Neural cell (in vitro differentiated cells): ENCODE data around the gene HEY2. TPM values are rescaled to one million over a fixed set of nuclear protein-coding genes. Genes with fewer than 3 reads are reported as not detected.
"Not testable (repeated sequence)": the region's sequence is repeated elsewhere in the genome, so short reads cannot be mapped to it uniquely, and the experiment has no call there.

Experiments used
- H2AFZ ChIP-seq: fragments of 200-600, 300-800 bp; sonication (generic), shearing (Covaris generic); 2 replicates; pipeline ENCODE4 v1.6.0; 2014; ENCODE audit warnings: low read depth, mild to moderate bottlenecking, antibody characterized with exemption, low read length, moderate library complexity
- H3F3A ChIP-seq: fragments of 200-600 bp; shearing (Covaris generic); 2 replicates; pipeline ENCODE4 v1.6.1; 2016; ENCODE audit warnings: mild to moderate bottlenecking, moderate library complexity, mixed read lengths, antibody characterized with exemption, low read length; ENCODE audit not compliant: insufficient read depth, poor library complexity, severe bottlenecking
- H3K27ac ChIP-seq: fragments of 200-600, 300-800 bp; sonication (generic), shearing (Covaris generic); 2 replicates; pipeline ENCODE4 v1.5.1; 2014; ENCODE audit warnings: mild to moderate bottlenecking, low read length, moderate library complexity
- H3K27me3 ChIP-seq: fragments of 300-800, 200-600 bp; sonication (generic), shearing (Covaris generic); 2 replicates; pipeline ENCODE4 v1.6.0; 2014; ENCODE audit warnings: mild to moderate bottlenecking, low read depth, low read length, moderate library complexity; ENCODE audit not compliant: insufficient read depth
- H3K36me3 ChIP-seq: fragments of 300-800, 200-600 bp; sonication (generic), shearing (Covaris generic); 2 replicates; pipeline ENCODE4 v1.5.1; 2014; ENCODE audit warnings: mild to moderate bottlenecking, antibody characterized with exemption, low read length, moderate library complexity; ENCODE audit not compliant: insufficient read depth
- H3K4me2 ChIP-seq: fragments of 300-800, 200-600 bp; sonication (generic), shearing (Covaris generic); 2 replicates; pipeline ENCODE4 v1.6.0; 2014; ENCODE audit warnings: mild to moderate bottlenecking, low read length
- H3K4me3 ChIP-seq: fragments of 300-800, 200-600 bp; sonication (generic), shearing (Covaris generic); 2 replicates; pipeline ENCODE4 v1.5.1; 2014; ENCODE audit warnings: mild to moderate bottlenecking, low read length, moderate library complexity
- H3K79me2 ChIP-seq: fragments of 200-600 bp; shearing (Covaris generic); replicated peaks from 2 replicates; pipeline ENCODE4 v1.6.0; 2014; ENCODE audit warnings: mild to moderate bottlenecking, low read length, moderate library complexity; ENCODE audit not compliant: insufficient read depth
- H3K9ac ChIP-seq: fragments of 300-800, 200-600 bp; sonication (generic), shearing (Covaris generic); 2 replicates; pipeline ENCODE4 v1.6.1; 2016; ENCODE audit warnings: mild to moderate bottlenecking, low read length, mixed read lengths
- H3K9me2 ChIP-seq: fragments of 200-600 bp; shearing (Covaris generic); 2 replicates; pipeline ENCODE4 v1.6.1; 2016; ENCODE audit warnings: mild to moderate bottlenecking, low read length, mixed read lengths; ENCODE audit not compliant: insufficient read depth
- H3K9me3 ChIP-seq: fragments of 200-600, 300-800 bp; sonication (generic), shearing (Covaris generic); 2 replicates; pipeline ENCODE4 v1.6.1; 2016; ENCODE audit warnings: mild to moderate bottlenecking, mixed run types, low read length, moderate library complexity, mixed read lengths
- H4K20me1 ChIP-seq: fragments of 200-600 bp; shearing (Covaris generic); 2 replicates; pipeline ENCODE4 v1.6.1; 2016; ENCODE audit warnings: mild to moderate bottlenecking, mixed run types; ENCODE audit not compliant: insufficient read depth
- EP300 ChIP-seq: fragments of 450-650 bp; conservative IDR thresholded peaks from 2 replicates; pipeline ENCODE4 v1.6.1; 2014; ENCODE audit warnings: antibody characterized with exemption, mild to moderate bottlenecking, moderate library complexity; ENCODE audit not compliant: poor library complexity, severe bottlenecking
- EZH2 ChIP-seq: fragments of 200-600, 300-800 bp; shearing (Covaris generic), sonication (generic); IDR thresholded peaks from 2 replicates; pipeline ENCODE4 v1.6.1; 2014; ENCODE audit warnings: antibody characterized with exemption, low read length, borderline replicate concordance, mild to moderate bottlenecking; ENCODE audit not compliant: insufficient read depth, poor library complexity, severe bottlenecking
- MXI1 ChIP-seq: fragments of 450-650 bp; conservative IDR thresholded peaks from 2 replicates; pipeline ENCODE4 v1.6.1; 2014; ENCODE audit warnings: antibody characterized with exemption, mild to moderate bottlenecking; ENCODE audit not compliant: poor library complexity, severe bottlenecking
- POLR2AphosphoS5 ChIP-seq: IDR thresholded peaks from 2 replicates; pipeline ENCODE4 v1.6.1; 2012
- RAD21 ChIP-seq: fragments of 450-650 bp; conservative IDR thresholded peaks from 2 replicates; pipeline ENCODE4 v1.6.1; 2014; ENCODE audit warnings: antibody characterized with exemption, mild to moderate bottlenecking, moderate library complexity
- REST ChIP-seq: IDR thresholded peaks from 2 replicates; pipeline ENCODE4 v1.6.1; 2012; ENCODE audit warnings: borderline replicate concordance
- SMC3 ChIP-seq: fragments of 450-650 bp; conservative IDR thresholded peaks from 2 replicates; pipeline ENCODE4 v1.6.1; 2014; ENCODE audit warnings: antibody characterized with exemption, mild to moderate bottlenecking, moderate library complexity; ENCODE audit not compliant: poor library complexity
- TAF1 ChIP-seq: IDR thresholded peaks from 2 replicates; pipeline ENCODE4 v1.6.1; 2012; ENCODE audit warnings: low read depth
- polyA plus RNA-seq: library from polyadenylated mRNA; depleted of rRNA; stranded (reverse); fragments of >200 nt; gene quantifications from 2 replicates; pipeline ENCODE4 v1.2.3, GENCODE V29; 2014
- TF ChIP-seq, protein P1 (sequence below): fragments of 450-650 bp; IDR thresholded peaks from 2 replicates; pipeline ENCODE4 v1.5.1; 2014; ENCODE audit warnings: antibody characterized with exemption, mild to moderate bottlenecking, moderate library complexity; ENCODE audit not compliant: poor library complexity, severe bottlenecking

Gene HEY2
- polyA plus RNA-seq, 1 donor from 2014 or later = 0.20 TPM

GRCh38 chr6:125804264-125804663 lies 54.8 kb downstream of the HEY2 start:
- H3K4me2 ChIP-seq = no peak overlapping the region
- H4K20me1 ChIP-seq = no peaks in the 10 kb centered on the region
- no peak overlapping the region for H3K9ac ChIP-seq
- H3K9me3 ChIP-seq = no peaks in the 10 kb centered on the region
- no peaks in the 10 kb centered on the region for H3F3A ChIP-seq
- no peak overlapping the region for H2AFZ ChIP-seq
- no peaks in the 10 kb centered on the region for H3K36me3 ChIP-seq
- no peak overlapping the region for H3K4me3 ChIP-seq
- TF ChIP-seq, protein P1, sequence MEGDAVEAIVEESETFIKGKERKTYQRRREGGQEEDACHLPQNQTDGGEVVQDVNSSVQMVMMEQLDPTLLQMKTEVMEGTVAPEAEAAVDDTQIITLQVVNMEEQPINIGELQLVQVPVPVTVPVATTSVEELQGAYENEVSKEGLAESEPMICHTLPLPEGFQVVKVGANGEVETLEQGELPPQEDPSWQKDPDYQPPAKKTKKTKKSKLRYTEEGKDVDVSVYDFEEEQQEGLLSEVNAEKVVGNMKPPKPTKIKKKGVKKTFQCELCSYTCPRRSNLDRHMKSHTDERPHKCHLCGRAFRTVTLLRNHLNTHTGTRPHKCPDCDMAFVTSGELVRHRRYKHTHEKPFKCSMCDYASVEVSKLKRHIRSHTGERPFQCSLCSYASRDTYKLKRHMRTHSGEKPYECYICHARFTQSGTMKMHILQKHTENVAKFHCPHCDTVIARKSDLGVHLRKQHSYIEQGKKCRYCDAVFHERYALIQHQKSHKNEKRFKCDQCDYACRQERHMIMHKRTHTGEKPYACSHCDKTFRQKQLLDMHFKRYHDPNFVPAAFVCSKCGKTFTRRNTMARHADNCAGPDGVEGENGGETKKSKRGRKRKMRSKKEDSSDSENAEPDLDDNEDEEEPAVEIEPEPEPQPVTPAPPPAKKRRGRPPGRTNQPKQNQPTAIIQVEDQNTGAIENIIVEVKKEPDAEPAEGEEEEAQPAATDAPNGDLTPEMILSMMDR = no peak
- TF ChIP-seq EP300 = peak; percentile 24
- H3K79me2 ChIP-seq = peaks cover 2% of the 10 kb centered on the region
- H3K27me3 ChIP-seq = no peaks in the 10 kb centered on the region
- no peaks in the 10 kb centered on the region for H3K9me2 ChIP-seq
- no peak overlapping the region for H3K27ac ChIP-seq

GRCh38 chr6:125804866-125805425 lies 55.5 kb downstream of the HEY2 start:
- H3K4me3 ChIP-seq, H3K79me2 ChIP-seq, H2AFZ ChIP-seq, H3K27me3 ChIP-seq, H3F3A ChIP-seq, H3K9me2 ChIP-seq, H4K20me1 ChIP-seq, H3K36me3 ChIP-seq, H3K9ac ChIP-seq, H3K4me2 ChIP-seq, H3K9me3 ChIP-seq, H3K27ac ChIP-seq: not testable (repeated sequence)

DNA sequence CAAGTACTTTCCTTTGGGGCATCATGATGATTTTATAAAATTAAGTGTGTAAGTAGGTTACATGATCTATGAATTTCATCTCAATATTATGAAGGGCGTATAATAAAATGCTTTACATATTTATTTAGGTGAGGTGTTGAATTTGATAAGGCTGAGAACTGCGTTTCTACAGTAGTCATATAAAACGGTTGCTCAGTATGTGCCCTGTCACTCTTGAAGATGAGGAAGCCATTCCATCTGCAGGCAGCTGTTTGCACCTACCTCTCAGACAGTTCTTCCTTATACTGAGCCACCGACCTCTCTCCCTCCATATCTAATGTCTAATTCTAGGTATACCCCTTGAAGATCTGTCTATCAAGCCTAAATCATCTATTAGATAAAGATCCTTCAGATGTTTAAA lies 57.4 kb downstream of the HEY2 start:
- H3K9me3 ChIP-seq = no peaks in the 10 kb centered on the region
- no peak overlapping the region for H3K9ac ChIP-seq
- no peak overlapping the region for H2AFZ ChIP-seq
- no peak for TF ChIP-seq POLR2AphosphoS5
- no peak for TF ChIP-seq MXI1
- no peak for TF ChIP-seq SMC3
- TF ChIP-seq TAF1 = no peak
- TF ChIP-seq EP300 = no peak
- TF ChIP-seq EZH2 = no peak
- TF ChIP-seq, protein P1 = no peak
- no peak for TF ChIP-seq RAD21
- no peak for TF ChIP-seq REST
- no peaks in the 10 kb centered on the region for H3K9me2 ChIP-seq
- H3K4me3 ChIP-seq = no peak overlapping the region
- no peaks in the 10 kb centered on the region for H3K27me3 ChIP-seq
- no peak overlapping the region for H3K27ac ChIP-seq
- no peak overlapping the region for H3K4me2 ChIP-seq
- no peaks in the 10 kb centered on the region for H4K20me1 ChIP-seq
- H3K36me3 ChIP-seq = no peaks in the 10 kb centered on the region
- H3F3A ChIP-seq = no peaks in the 10 kb centered on the region
- H3K79me2 ChIP-seq = no peaks in the 10 kb centered on the region
